Spinal cord (tissue), 10 donors: ENCODE measurements around the gene LALBA. TPM values are rescaled to one million over a fixed set of nuclear protein-coding genes. Genes with fewer than 3 reads are reported as not detected.
"Not testable (repeated sequence)": the region's sequence is repeated elsewhere in the genome, so short reads cannot be mapped to it uniquely, and the experiment has no call there.

Source experiments
- DNase-seq, 6 donors: peaks; one replicate each; pipeline versions ENCODE4 v3.0.0 to v3.0.0-alpha.2; 2013 to 2015; ENCODE audit warnings: low spot score in 6 of 6, low read depth in 4 of 6
- H3K27ac ChIP-seq: one replicate; pipeline ENCODE4 v1.5.1; 2013; ENCODE audit warnings: low read depth, low read length, control low read depth
- H3K27me3 ChIP-seq: one replicate; pipeline ENCODE4 v1.6.1; 2013; ENCODE audit warnings: low read length; ENCODE audit not compliant: control insufficient read depth, insufficient read depth
- H3K36me3 ChIP-seq: one replicate; pipeline ENCODE4 v1.6.1; 2013; ENCODE audit warnings: low read length; ENCODE audit not compliant: control insufficient read depth, insufficient read depth
- H3K4me1 ChIP-seq: one replicate; pipeline ENCODE4 v1.6.1; 2013; ENCODE audit warnings: low read length; ENCODE audit not compliant: control insufficient read depth, insufficient read depth
- H3K4me3 ChIP-seq: one replicate; pipeline ENCODE4 v1.5.1; 2013; ENCODE audit warnings: low read depth, low read length, control low read depth
- H3K9me3 ChIP-seq: one replicate; pipeline ENCODE4 v1.6.1; 2013; ENCODE audit warnings: low read length; ENCODE audit not compliant: control insufficient read depth, insufficient read depth
- WGBS: methylation state at CpG from one replicate; pipeline ENCODE4 v1.1.5; 2013; ENCODE audit warnings: missing lambda C conversion rate; ENCODE audit not compliant: insufficient coverage; 5-methylcytosine and 5-hydroxymethylcytosine counted together
- polyA plus RNA-seq, 2 donors: library from polyadenylated mRNA; unstranded; fragments of 120-200 nt; gene quantifications; one replicate each; pipeline ENCODE4 v1.2.1, GENCODE V29; 2013; ENCODE audit not compliant: insufficient read length in 2 of 2
- total RNA-seq, 2 donors: library from RNA; depleted of rRNA in 1 of 2; stranded (reverse); fragments of 120-200 nt in 1 of 2; fragments of >200 nt in 1 of 2; gene quantifications; one replicate each; pipeline versions ENCODE4 v1.2.3 to v1.2.4, GENCODE V29; 2013 to 2014
- donor health status: healthy.

The LALBA gene
- total and polyA plus RNA-seq, 4 donors = not detected

- DNase-seq = no peak
- Histone ChIP-seq H3K36me3 (no peaks in the 10 kb centered on the region), H3K4me1 (no peaks in the 10 kb centered on the region), H3K27me3 (no peaks in the 10 kb centered on the region), H3K27ac (no peak overlapping the region), H3K4me3 (no peak overlapping the region), H3K9me3 (no peaks in the 10 kb centered on the region)
- 100% methylated on average over 1 of the region's 2 CpGs for WGBS
These were observed 13.9 kb upstream of the LALBA start for GRCh38 chr12:48583728-48584127.

GRCh38 chr12:48580831-48581230 lies 11.0 kb upstream of the LALBA start:
- H3K9me3 ChIP-seq = no peaks in the 10 kb centered on the region
- no peak overlapping the region for H3K4me3 ChIP-seq
- 61% methylated on average over 4 of the region's 5 CpGs for WGBS
- H3K36me3 ChIP-seq = no peaks in the 10 kb centered on the region
- DNase-seq = no peak
- no peaks in the 10 kb centered on the region for H3K4me1 ChIP-seq
- H3K27me3 ChIP-seq = no peaks in the 10 kb centered on the region
- no peak overlapping the region for H3K27ac ChIP-seq

- Histone ChIP-seq H3K4me3 (no peak overlapping the region), H3K4me1 (no peaks in the 10 kb centered on the region), H3K9me3 (no peaks in the 10 kb centered on the region), H3K27me3 (no peaks in the 10 kb centered on the region), H3K27ac (no peak overlapping the region), H3K36me3 (no peaks in the 10 kb centered on the region)
- no peak for DNase-seq
- WGBS = 17% methylated on average over 1 of the region's 5 CpGs
These were observed 2.5 kb upstream of the LALBA start for GRCh38 chr12:48572326-48572725.

- WGBS = 81% methylated on average over 2 of the region's 4 CpGs
- H3K4me1 ChIP-seq = no peaks in the 10 kb centered on the region
- no peaks in the 10 kb centered on the region for H3K27me3 ChIP-seq
- no peak for DNase-seq
- no peak overlapping the region for H3K27ac ChIP-seq
- no peaks in the 10 kb centered on the region for H3K9me3 ChIP-seq
- no peak overlapping the region for H3K4me3 ChIP-seq
- H3K36me3 ChIP-seq = no peaks in the 10 kb centered on the region
These were observed 2.1 kb downstream of the LALBA start for GRCh38 chr12:48567731-48568130.

- Histone ChIP-seq H3K27ac (no peak overlapping the region), H3K4me3 (no peak overlapping the region), H3K9me3 (no peaks in the 10 kb centered on the region), H3K27me3 (no peaks in the 10 kb centered on the region), H3K4me1 (no peaks in the 10 kb centered on the region), H3K36me3 (no peaks in the 10 kb centered on the region)
- WGBS = 94% methylated on average over 2 of the region's 4 CpGs
- no peak for DNase-seq
These were observed 11.9 kb downstream of the LALBA start for GRCh38 chr12:48557919-48558318.

- Histone ChIP-seq H3K4me3 (no peak overlapping the region), H3K36me3 (no peaks in the 10 kb centered on the region), H3K9me3 (no peaks in the 10 kb centered on the region), H3K27me3 (no peaks in the 10 kb centered on the region), H3K4me1 (no peaks in the 10 kb centered on the region), H3K27ac (no peak overlapping the region)
- no peak for DNase-seq
- 86% methylated on average over 1 of the region's 6 CpGs for whole genome bisulfite sequencing
These were observed 13.2 kb downstream of the LALBA start for GRCh38 chr12:48556631-48557030.

GRCh38 chr12:48553666-48554343 lies 16.0 kb downstream of the LALBA start:
- H3K27ac ChIP-seq, H3K4me1 ChIP-seq, H3K36me3 ChIP-seq, H3K27me3 ChIP-seq, H3K9me3 ChIP-seq, DNase-seq, H3K4me3 ChIP-seq: not testable (repeated sequence)
- WGBS = 81% methylated on average over 4 of the region's 11 CpGs

- WGBS = 94% methylated on average over 11 of the region's 13 CpGs
- not testable (repeated sequence) for H3K27me3 ChIP-seq, DNase-seq, H3K4me1 ChIP-seq, H3K4me3 ChIP-seq, H3K9me3 ChIP-seq, H3K27ac ChIP-seq, H3K36me3 ChIP-seq
These were observed 18.2 kb downstream of the LALBA start for GRCh38 chr12:48551636-48552035.

- WGBS = no CpG with 5 or more reads among the region's 3 CpGs
- not testable (repeated sequence) for H3K9me3 ChIP-seq, H3K36me3 ChIP-seq, H3K4me1 ChIP-seq, H3K27ac ChIP-seq, H3K27me3 ChIP-seq, DNase-seq, H3K4me3 ChIP-seq
These were observed 22.8 kb downstream of the LALBA start for GRCh38 chr12:48547012-48547411.

- H3K36me3 ChIP-seq = no peaks in the 10 kb centered on the region
- H3K9me3 ChIP-seq = no peaks in the 10 kb centered on the region
- no peaks in the 10 kb centered on the region for H3K4me1 ChIP-seq
- no peaks in the 10 kb centered on the region for H3K27me3 ChIP-seq
- no CpG with 5 or more reads among the region's 4 CpGs for WGBS
- no peak overlapping the region for H3K27ac ChIP-seq
- DNase-seq = no peak
- H3K4me3 ChIP-seq = no peak overlapping the region
These were observed 23.9 kb downstream of the LALBA start for GRCh38 chr12:48545833-48546469.
